Loucy (cell line): ENCODE results near the gene XCL2.
"Not testable (repeated sequence)": the region's sequence is repeated elsewhere in the genome, so short reads cannot be mapped to it uniquely, and the experiment has no call there.

Source experiments
- H2AFZ ChIP-seq: fragments of 200-600 bp; sonication (generic); 2 replicates; pipeline ENCODE4 v1.6.0; 2016; ENCODE audit warnings: antibody characterized with exemption, mild to moderate bottlenecking, low read length, moderate library complexity
- H3F3A ChIP-seq: fragments of 200-600 bp; 2 replicates; pipeline ENCODE4 v1.6.0; 2016; ENCODE audit warnings: antibody characterized with exemption, low read depth, mild to moderate bottlenecking
- H3K27me3 ChIP-seq: fragments of 200-600 bp; sonication (generic); 2 replicates; pipeline ENCODE4 v1.6.1; 2014; ENCODE audit warnings: low read length, mild to moderate bottlenecking; ENCODE audit not compliant: insufficient read depth, poor library complexity, severe bottlenecking
- H3K36me3 ChIP-seq: fragments of 200-600 bp; sonication (generic); 2 replicates; pipeline ENCODE4 v1.6.1; 2016; ENCODE audit warnings: low read length; ENCODE audit not compliant: insufficient read depth
- H3K4me1 ChIP-seq: fragments of 200-600 bp; sonication (generic); 2 replicates; pipeline ENCODE4 v1.5.1; 2014; ENCODE audit warnings: low read length, mild to moderate bottlenecking; ENCODE audit not compliant: insufficient read depth, poor library complexity, severe bottlenecking
- H3K4me2 ChIP-seq: fragments of 200-600 bp; sonication (generic); 2 replicates; pipeline ENCODE4 v1.6.0; 2014; ENCODE audit warnings: antibody characterized with exemption, low read length, low read depth, mild to moderate bottlenecking; ENCODE audit not compliant: poor library complexity, severe bottlenecking
- H3K4me3 ChIP-seq: fragments of 200-600 bp; sonication (generic); 2 replicates; pipeline ENCODE4 v1.5.1; 2014; ENCODE audit warnings: low read length, mild to moderate bottlenecking, mixed read lengths; ENCODE audit not compliant: poor library complexity, severe bottlenecking
- H3K79me2 ChIP-seq: fragments of 200-600 bp; sonication (generic); 2 replicates; pipeline ENCODE4 v1.6.1; 2014; ENCODE audit warnings: low read length; ENCODE audit not compliant: insufficient read depth
- H3K9ac ChIP-seq: fragments of 200-600 bp; sonication (generic); 2 replicates; pipeline ENCODE4 v1.6.0; 2014; ENCODE audit warnings: mild to moderate bottlenecking, low read depth, low read length, moderate library complexity; ENCODE audit not compliant: poor library complexity, severe bottlenecking
- H3K9me2 ChIP-seq: fragments of 200-600 bp; sonication (generic); replicated peaks from 2 replicates; pipeline ENCODE4 v1.6.1; 2016; ENCODE audit warnings: low read depth, low read length, mixed read lengths
- H3K9me3 ChIP-seq: fragments of 200-600 bp; sonication (generic); 2 replicates; pipeline ENCODE4 v1.6.1; 2014; ENCODE audit warnings: mild to moderate bottlenecking, antibody characterized with exemption, low read length, low read depth; ENCODE audit not compliant: insufficient read depth
- H4K20me1 ChIP-seq: fragments of 200-600 bp; sonication (generic); 2 replicates; pipeline ENCODE4 v1.6.0; 2014; ENCODE audit warnings: antibody characterized with exemption, low read length, mild to moderate bottlenecking; ENCODE audit not compliant: insufficient read depth, poor library complexity, severe bottlenecking
- CTCF ChIP-seq: fragments of 200-600 bp; sonication (generic); conservative IDR thresholded peaks from 2 replicates; pipeline ENCODE4 v1.5.1; 2014; ENCODE audit warnings: mild to moderate bottlenecking, antibody characterized with exemption, low read length
- EZH2phosphoT487 ChIP-seq: fragments of 200-600 bp; IDR thresholded peaks from 2 replicates; pipeline ENCODE4 v1.6.1; 2018; ENCODE audit warnings: antibody characterized with exemption, mild to moderate bottlenecking, moderate library complexity, borderline replicate concordance

XCL2 gene

DNA sequence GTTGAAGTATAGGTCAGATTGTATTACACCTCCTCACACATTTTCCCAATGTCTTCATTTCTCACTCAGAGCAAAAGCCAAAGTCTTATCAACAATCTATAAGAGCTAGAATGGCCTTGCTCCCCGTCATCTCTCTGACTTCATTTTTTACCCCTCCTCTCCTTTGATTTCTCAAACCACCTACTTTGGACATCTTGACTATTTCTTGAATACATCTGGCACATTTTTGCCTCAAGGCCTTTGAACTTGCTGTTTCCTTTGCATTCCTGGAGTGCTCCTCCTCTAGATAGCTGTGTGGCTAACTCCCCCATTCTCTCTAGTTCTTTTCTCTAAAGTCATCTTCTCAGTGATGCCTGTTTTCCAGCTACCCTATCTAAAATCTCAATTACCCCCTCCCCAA is 7.2 kb upstream of the XCL2 start:
- H2AFZ ChIP-seq, result no peak overlapping the region
- H3K9me2 ChIP-seq, result no peaks in the 10 kb centered on the region
- H3K79me2 ChIP-seq, result no peaks in the 10 kb centered on the region
- H3K27me3 ChIP-seq, result no peaks in the 10 kb centered on the region
- H4K20me1 ChIP-seq, result no peaks in the 10 kb centered on the region
- H3F3A ChIP-seq, result peaks cover 9% of the 10 kb centered on the region; the same call in 1 of the 2 replicates
- peaks cover 60% of the 10 kb centered on the region for H3K4me1 ChIP-seq
- no peak overlapping the region for H3K4me3 ChIP-seq
- TF ChIP-seq EZH2phosphoT487 (no peak), CTCF (no peak)
- peaks cover 3% of the 10 kb centered on the region for H3K9me3 ChIP-seq
- peak overlapping the region; percentile 2 for H3K9ac ChIP-seq
- no peak overlapping the region for H3K4me2 ChIP-seq
- H3K36me3 ChIP-seq, result no peaks in the 10 kb centered on the region

DNA sequence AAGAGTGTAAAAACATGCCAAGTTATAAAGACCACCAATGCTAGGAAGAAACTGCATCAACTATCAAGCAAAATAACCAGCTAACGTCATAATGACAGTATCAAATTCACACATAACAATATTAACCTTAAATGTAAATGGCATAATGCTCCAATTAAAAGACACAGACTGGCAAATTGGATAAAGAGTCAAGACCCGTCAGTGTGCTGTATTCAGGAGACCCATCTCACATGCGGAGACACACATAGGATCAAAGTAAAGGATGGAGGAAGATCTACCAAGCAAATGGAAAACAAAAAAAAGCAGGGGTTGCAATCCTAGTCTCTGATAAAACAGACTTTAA is 2.7 kb upstream of the XCL2 start:
- H3K4me1 ChIP-seq, result peaks cover 26% of the 10 kb centered on the region
- H2AFZ ChIP-seq, H3K9me3 ChIP-seq, H3K4me2 ChIP-seq, H3K36me3 ChIP-seq, H3F3A ChIP-seq, H3K27me3 ChIP-seq, H3K79me2 ChIP-seq, H3K9me2 ChIP-seq, H3K4me3 ChIP-seq, H4K20me1 ChIP-seq, H3K9ac ChIP-seq: not testable (repeated sequence)

GRCh38 chr1:168545678-168546552 is 2.1 kb upstream of the XCL2 start:
- H3K79me2 ChIP-seq, result not testable (repeated sequence)

DNA sequence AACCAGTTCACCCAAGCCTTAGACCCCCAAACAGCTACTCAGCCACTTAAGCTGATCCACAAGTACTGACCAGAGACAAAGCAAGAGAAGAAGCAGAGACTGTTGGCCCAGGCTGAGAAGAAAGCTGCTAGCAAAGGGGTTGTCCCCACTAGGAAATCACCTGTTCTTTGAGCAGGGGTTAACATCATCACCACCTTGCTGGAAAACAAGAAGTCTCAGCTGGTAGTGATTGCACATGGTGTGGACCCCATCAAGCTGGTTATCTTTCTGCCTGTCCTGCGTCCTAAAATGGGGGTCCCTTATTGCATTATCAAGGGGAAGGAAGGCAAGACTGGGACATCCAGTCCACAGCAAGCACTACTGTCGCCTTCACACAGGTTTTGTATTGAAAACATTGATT is 819 bp downstream of the XCL2 start:
- H3K9me2 ChIP-seq, H3K4me3 ChIP-seq, H3K79me2 ChIP-seq, H2AFZ ChIP-seq, H3K27me3 ChIP-seq, H3F3A ChIP-seq, H4K20me1 ChIP-seq, H3K36me3 ChIP-seq, H3K9me3 ChIP-seq, H3K4me2 ChIP-seq: not testable (repeated sequence)
- peaks cover 13% of the 10 kb centered on the region for H3K4me1 ChIP-seq
- H3K9ac ChIP-seq, result peak overlapping the region; percentile 58

More at GRCh38 chr1:168545678-168546552, 2.1 kb upstream of the XCL2 start:
- H3K4me3 ChIP-seq, H3K9me2 ChIP-seq, H4K20me1 ChIP-seq, H3K27me3 ChIP-seq, H3K36me3 ChIP-seq, H3K4me2 ChIP-seq, H3K9ac ChIP-seq, H3F3A ChIP-seq, H2AFZ ChIP-seq, H3K9me3 ChIP-seq: not testable (repeated sequence)
- H3K4me1 ChIP-seq, result peaks cover 26% of the 10 kb centered on the region
- TF ChIP-seq CTCF, result peak; percentile 40

- not testable (repeated sequence) for H3F3A ChIP-seq, H4K20me1 ChIP-seq, H3K27me3 ChIP-seq, H3K4me2 ChIP-seq, H3K9me2 ChIP-seq, H3K79me2 ChIP-seq, H3K9me3 ChIP-seq, H3K9ac ChIP-seq, H3K36me3 ChIP-seq, H2AFZ ChIP-seq, H3K4me3 ChIP-seq
- H3K4me1 ChIP-seq, result peaks cover 27% of the 10 kb centered on the region
Observed at GRCh38 chr1:168540798-168541197, 3.0 kb downstream of the XCL2 start.
